Measurements from ENCODE around the gene HNF4A.

GRCh38 chr20:44433751-44434538, 78.4 kb downstream of the HNF4A start:
- TF ChIP-seq CTCF (IDR thresholded peaks at IDR 0.05) (no peak), POLR2A (IDR thresholded peaks at IDR 0.05) (no peak)

All from uterus (tissue), 2 donors.